ENCODE measurements around the gene EPS8L3. TPM values are rescaled to one million over a fixed set of nuclear protein-coding genes. Genes with fewer than 3 reads are reported as not detected.
A peak's percentile ranks its signal among the peaks of the same experiment; 100 is the strongest.

Gene EPS8L3
- total RNA-seq, 1 donor from 2014 or later, result not detected

DNA sequence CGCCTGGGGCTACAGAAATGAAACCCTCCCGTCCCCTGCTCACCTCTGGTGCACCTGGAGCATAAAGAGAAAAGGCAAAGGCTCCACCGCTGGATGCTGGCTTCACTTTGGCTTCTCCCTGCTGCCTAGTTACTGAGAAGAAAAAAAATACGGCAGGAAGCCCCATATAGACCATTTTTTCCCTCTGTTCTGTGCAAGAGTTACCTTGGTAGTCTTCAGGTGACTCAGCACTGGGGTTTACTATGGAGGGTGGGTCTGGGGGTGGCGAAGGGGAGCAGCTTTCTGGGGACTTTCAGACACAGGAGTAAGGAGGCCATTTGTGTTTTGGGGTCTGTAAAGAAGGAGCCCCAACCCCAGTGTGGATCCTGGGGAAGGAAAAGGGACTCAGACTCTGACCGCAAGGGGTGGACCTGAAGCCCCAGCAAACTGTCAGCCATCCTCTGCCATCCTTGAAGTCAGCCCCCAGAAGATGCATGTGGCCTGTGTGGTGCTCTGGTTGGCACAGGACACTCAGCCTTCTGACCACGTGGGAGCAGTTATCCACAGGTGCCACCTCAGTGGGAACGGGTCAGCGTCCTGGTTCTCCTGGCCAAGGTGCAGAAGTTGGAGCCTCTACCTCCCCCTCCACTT lies 25.9 kb upstream of the EPS8L3 start:
- peaks cover 6% of the 10 kb centered on the region for H3K9me3 Mint-ChIP-seq (ENCODE audit: unreplicated experiment)
- H3K4me1 Mint-ChIP-seq (ENCODE audit: low read depth, unreplicated experiment), result peaks cover 3% of the 10 kb centered on the region
- DNase-seq, result no peak
- H3K27me3 Mint-ChIP-seq (ENCODE audit: unreplicated experiment), result peaks cover 9% of the 10 kb centered on the region
- H3K4me3 Mint-ChIP-seq (ENCODE audit: unreplicated experiment), result no peak overlapping the region
- TF ChIP-seq, protein P1, sequence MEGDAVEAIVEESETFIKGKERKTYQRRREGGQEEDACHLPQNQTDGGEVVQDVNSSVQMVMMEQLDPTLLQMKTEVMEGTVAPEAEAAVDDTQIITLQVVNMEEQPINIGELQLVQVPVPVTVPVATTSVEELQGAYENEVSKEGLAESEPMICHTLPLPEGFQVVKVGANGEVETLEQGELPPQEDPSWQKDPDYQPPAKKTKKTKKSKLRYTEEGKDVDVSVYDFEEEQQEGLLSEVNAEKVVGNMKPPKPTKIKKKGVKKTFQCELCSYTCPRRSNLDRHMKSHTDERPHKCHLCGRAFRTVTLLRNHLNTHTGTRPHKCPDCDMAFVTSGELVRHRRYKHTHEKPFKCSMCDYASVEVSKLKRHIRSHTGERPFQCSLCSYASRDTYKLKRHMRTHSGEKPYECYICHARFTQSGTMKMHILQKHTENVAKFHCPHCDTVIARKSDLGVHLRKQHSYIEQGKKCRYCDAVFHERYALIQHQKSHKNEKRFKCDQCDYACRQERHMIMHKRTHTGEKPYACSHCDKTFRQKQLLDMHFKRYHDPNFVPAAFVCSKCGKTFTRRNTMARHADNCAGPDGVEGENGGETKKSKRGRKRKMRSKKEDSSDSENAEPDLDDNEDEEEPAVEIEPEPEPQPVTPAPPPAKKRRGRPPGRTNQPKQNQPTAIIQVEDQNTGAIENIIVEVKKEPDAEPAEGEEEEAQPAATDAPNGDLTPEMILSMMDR (IDR thresholded peaks at IDR 0.05; ENCODE audit: partially characterized antibody, unreplicated experiment), result no peak
- no peaks in the 10 kb centered on the region for H3K36me3 Mint-ChIP-seq (ENCODE audit: unreplicated experiment)
- H3K27ac Mint-ChIP-seq (ENCODE audit: unreplicated experiment), result no peak overlapping the region

DNA sequence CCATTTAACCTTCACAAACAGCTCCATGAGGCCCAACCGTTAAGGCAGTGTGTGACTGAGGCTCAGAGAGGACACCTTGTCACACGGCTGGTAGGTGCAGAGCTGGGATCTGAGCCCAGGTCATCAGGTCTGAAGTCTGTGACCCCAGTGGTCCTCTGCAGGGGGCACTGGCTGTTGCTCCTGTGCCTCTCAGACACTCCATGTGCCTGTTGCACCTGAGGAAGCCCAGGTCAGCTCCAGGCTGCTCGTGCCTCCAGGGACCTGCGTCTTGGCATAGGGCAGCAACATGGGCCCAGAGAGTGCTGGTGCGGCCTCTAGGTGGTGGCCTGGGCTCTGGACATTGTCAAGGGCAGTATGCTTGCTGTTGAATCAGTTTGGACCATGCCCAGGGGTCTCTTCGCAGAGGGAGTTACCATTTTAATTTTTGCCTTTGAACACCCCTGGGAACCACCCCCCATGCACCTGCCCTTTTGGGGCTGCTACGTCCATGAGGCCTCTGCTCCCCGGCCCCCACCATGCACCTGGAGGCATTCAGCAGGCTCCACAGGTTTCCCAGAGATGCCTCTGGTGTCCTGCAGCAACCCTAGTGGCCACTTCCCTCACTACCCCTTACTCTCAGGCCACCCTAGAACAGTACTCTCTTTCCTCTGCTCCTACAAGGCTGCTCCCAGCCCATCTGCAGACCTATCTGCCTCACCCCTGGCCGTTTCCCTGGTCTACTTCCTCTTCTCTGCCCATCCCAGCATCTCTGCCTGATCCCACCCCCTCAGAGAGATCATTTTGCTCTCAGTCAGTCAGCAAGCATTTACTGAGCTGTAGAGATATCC lies 25.2 kb upstream of the EPS8L3 start:
- DNase-seq, result no peak
- H3K36me3 Mint-ChIP-seq (ENCODE audit: unreplicated experiment), result no peaks in the 10 kb centered on the region
- H3K27ac Mint-ChIP-seq (ENCODE audit: unreplicated experiment), result no peak overlapping the region

DNA sequence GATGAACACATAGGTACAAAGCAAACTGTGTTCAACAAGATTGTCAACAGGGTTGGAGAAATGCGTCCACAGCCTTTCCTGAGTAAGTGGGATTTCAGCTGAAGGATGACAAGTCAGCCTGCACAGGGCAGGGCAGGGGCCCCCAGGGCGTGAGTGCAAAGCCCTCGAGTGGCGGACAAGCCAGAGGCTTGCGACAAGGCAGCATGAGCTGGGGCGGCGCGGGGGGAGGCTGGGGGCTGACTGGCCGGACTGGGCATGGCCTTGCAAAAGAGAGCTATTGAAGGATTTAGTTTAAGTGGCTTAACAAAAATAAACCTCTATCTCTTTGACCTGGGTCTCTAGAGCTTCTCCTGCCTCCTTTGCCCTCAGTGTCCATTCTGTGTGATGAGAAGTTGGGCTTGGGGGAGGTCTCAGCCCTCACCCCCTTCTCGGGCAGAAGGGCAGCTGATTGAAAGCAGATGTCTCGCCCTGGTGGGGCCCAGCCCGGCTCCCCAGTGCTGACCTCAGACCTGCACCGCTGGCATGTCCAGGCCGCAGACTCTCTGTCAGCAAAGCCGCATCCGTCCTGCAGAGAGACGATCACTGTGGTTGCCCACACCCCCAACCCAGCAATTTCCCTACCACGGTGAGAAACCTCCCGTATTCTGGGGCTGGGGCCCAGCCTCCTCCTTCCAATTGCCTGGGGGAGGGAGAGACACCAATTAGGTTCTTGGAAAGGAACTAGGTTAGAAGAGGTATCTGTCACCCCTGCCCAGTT lies 24.3 kb upstream of the EPS8L3 start:
- no peak for DNase-seq
- Mint-ChIP-seq H3K27me3 (ENCODE audit: unreplicated experiment) (peaks cover 6% of the 10 kb centered on the region), H3K27ac (ENCODE audit: unreplicated experiment) (no peak overlapping the region), H3K4me1 (ENCODE audit: low read depth, unreplicated experiment) (no peaks in the 10 kb centered on the region), H3K36me3 (ENCODE audit: unreplicated experiment) (no peaks in the 10 kb centered on the region), H3K9me3 (ENCODE audit: unreplicated experiment) (peaks cover 6% of the 10 kb centered on the region), H3K4me3 (ENCODE audit: unreplicated experiment) (no peak overlapping the region)
- TF ChIP-seq, protein P1 (IDR thresholded peaks at IDR 0.05; ENCODE audit: partially characterized antibody, unreplicated experiment), result no peak

More for the DNA sequence above, 25.2 kb upstream of the EPS8L3 start:
- H3K27me3 Mint-ChIP-seq (ENCODE audit: unreplicated experiment), result peaks cover 6% of the 10 kb centered on the region
- TF ChIP-seq, protein P1 (IDR thresholded peaks at IDR 0.05; ENCODE audit: partially characterized antibody, unreplicated experiment), result peak; percentile 41
- H3K9me3 Mint-ChIP-seq (ENCODE audit: unreplicated experiment), result peaks cover 6% of the 10 kb centered on the region
- peaks cover 3% of the 10 kb centered on the region for H3K4me1 Mint-ChIP-seq (ENCODE audit: low read depth, unreplicated experiment)
- no peak overlapping the region for H3K4me3 Mint-ChIP-seq (ENCODE audit: unreplicated experiment)

DNA sequence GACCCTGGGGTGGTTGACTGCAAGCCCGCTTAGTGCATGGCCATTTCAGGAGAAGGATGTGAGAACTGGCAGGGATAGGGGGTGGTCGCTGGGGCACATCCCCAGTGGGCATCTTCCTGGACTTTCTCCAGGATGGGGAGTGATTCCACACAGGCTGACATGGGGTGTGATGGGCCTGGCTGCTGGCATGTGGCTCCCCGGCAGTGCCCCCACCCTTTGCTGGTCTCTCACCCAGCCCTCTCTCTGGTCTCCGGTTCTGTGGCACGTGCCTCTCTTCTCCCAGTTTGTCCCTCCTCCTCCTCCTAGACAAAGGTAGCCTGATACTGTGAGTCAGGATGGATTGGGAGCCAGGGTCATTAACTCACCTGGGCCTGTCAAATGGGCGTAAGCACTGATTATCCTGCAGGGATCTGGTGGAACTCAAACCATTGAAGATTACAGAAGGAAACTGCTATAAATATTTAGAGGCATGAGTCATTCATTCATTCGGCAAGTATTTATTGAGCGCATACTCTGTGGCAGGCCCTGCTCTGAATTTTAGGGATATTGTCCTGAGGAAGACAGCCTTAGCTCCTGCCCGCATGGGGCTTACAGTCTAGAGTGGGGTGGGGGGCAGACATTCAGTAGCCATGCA lies 23.6 kb upstream of the EPS8L3 start:
- H3K27me3 Mint-ChIP-seq (ENCODE audit: unreplicated experiment), result peaks cover 6% of the 10 kb centered on the region
- no peak overlapping the region for H3K27ac Mint-ChIP-seq (ENCODE audit: unreplicated experiment)
- H3K9me3 Mint-ChIP-seq (ENCODE audit: unreplicated experiment), result peaks cover 6% of the 10 kb centered on the region
- no peaks in the 10 kb centered on the region for H3K36me3 Mint-ChIP-seq (ENCODE audit: unreplicated experiment)
- no peaks in the 10 kb centered on the region for H3K4me1 Mint-ChIP-seq (ENCODE audit: low read depth, unreplicated experiment)
- H3K4me3 Mint-ChIP-seq (ENCODE audit: unreplicated experiment), result no peak overlapping the region
- TF ChIP-seq, protein P1 (IDR thresholded peaks at IDR 0.05; ENCODE audit: partially characterized antibody, unreplicated experiment), result no peak
- DNase-seq, result no peak

All from glutamatergic neuron (in vitro differentiated cells).